Mesothelial cell of epicardium (in vitro differentiated cells): Measurements from ENCODE around the gene ADAMTS6. TPM values are rescaled to one million over a fixed set of nuclear protein-coding genes. Genes with fewer than 3 reads are reported as not detected.

Source experiments
- DNase-seq, 2 experiments: peaks; one replicate each; pipeline ENCODE4 v3.0.0; 2021; ENCODE audit warnings: low spot score in 2 of 2; ENCODE audit not compliant: unreplicated experiment in 2 of 2
- H3K27ac Mint-ChIP-seq: 2 replicates; pipeline ENCODE4 v1.8.0; 2021; ENCODE audit warnings: mixed read lengths
- H3K27me3 Mint-ChIP-seq: 2 replicates; pipeline ENCODE4 v1.8.0; 2021; ENCODE audit warnings: low read depth, mixed read lengths
- H3K36me3 Mint-ChIP-seq: 2 replicates; pipeline ENCODE4 v1.8.0; 2021; ENCODE audit warnings: mixed read lengths
- H3K4me1 Mint-ChIP-seq: 2 replicates; pipeline ENCODE4 v1.8.0; 2021; ENCODE audit warnings: mixed read lengths
- H3K4me3 Mint-ChIP-seq: 2 replicates; pipeline ENCODE4 v1.8.0; 2021; ENCODE audit warnings: mild to moderate bottlenecking, moderate library complexity, mixed read lengths
- H3K9me3 Mint-ChIP-seq: 2 replicates; pipeline ENCODE4 v1.8.0; 2021; ENCODE audit warnings: mixed read lengths
- total RNA-seq: library from RNA; stranded (reverse); gene quantifications from 3 replicates; pipeline ENCODE4 v1.2.1, GENCODE V29; 2021
- TF ChIP-seq, protein P1 (sequence below): fragments of 200-600 bp; sonication (generic); IDR thresholded peaks from one replicate; pipeline ENCODE4 v1.5.0; 2021; ENCODE audit warnings: antibody characterized with exemption; ENCODE audit not compliant: unreplicated experiment

The ADAMTS6 gene
- total RNA-seq, 1 donor from 2014 or later = 20.6 TPM

GRCh38 chr5:65127161-65127901, 354.4 kb downstream of the ADAMTS6 start:
- Mint-ChIP-seq H3K4me1 (peaks cover 13% of the 10 kb centered on the region), H3K4me3 (no peak overlapping the region), H3K27ac (no peak overlapping the region), H3K27me3 (no peaks in the 10 kb centered on the region), H3K9me3 (no peaks in the 10 kb centered on the region), H3K36me3 (no peaks in the 10 kb centered on the region)
- TF ChIP-seq, protein P1, sequence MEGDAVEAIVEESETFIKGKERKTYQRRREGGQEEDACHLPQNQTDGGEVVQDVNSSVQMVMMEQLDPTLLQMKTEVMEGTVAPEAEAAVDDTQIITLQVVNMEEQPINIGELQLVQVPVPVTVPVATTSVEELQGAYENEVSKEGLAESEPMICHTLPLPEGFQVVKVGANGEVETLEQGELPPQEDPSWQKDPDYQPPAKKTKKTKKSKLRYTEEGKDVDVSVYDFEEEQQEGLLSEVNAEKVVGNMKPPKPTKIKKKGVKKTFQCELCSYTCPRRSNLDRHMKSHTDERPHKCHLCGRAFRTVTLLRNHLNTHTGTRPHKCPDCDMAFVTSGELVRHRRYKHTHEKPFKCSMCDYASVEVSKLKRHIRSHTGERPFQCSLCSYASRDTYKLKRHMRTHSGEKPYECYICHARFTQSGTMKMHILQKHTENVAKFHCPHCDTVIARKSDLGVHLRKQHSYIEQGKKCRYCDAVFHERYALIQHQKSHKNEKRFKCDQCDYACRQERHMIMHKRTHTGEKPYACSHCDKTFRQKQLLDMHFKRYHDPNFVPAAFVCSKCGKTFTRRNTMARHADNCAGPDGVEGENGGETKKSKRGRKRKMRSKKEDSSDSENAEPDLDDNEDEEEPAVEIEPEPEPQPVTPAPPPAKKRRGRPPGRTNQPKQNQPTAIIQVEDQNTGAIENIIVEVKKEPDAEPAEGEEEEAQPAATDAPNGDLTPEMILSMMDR = no peak
- DNase-seq = no peak

DNA sequence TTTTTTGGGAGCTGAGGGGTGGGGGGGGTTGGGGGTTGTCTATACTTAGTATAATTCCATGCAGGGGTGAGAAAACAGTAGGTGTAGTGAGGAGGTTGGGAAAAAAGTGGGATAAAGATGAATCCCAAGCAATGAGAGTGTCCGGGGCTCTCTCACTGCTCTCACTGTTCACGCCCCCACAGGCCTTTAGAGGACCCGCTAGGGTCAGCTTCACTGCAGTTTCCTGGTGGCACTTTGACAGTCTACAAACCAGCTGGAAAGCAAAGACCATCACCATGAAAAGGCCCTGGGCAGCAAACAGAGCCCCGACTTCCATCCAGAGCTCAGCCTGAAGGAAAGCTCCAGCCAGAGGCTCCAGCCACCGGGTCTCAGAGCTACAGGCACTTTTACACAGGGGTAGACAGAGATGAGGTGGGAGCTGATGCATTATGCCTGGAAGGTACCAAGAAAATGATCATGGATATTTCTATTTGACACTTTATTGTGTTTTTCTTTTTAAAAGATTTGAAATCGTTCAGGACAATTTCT, 355.1 kb downstream of the ADAMTS6 start:
- no peak for DNase-seq
- no peaks in the 10 kb centered on the region for H3K36me3 Mint-ChIP-seq
- TF ChIP-seq, protein P1 = no peak
- H3K4me1 Mint-ChIP-seq = peaks cover 13% of the 10 kb centered on the region
- H3K9me3 Mint-ChIP-seq = no peaks in the 10 kb centered on the region
- H3K27me3 Mint-ChIP-seq = no peaks in the 10 kb centered on the region
- no peak overlapping the region for H3K27ac Mint-ChIP-seq
- H3K4me3 Mint-ChIP-seq = no peak overlapping the region

GRCh38 chr5:65125591-65126541, 355.9 kb downstream of the ADAMTS6 start:
- no peak for DNase-seq
- no peaks in the 10 kb centered on the region for H3K9me3 Mint-ChIP-seq
- H3K4me1 Mint-ChIP-seq = peaks cover 13% of the 10 kb centered on the region
- H3K4me3 Mint-ChIP-seq = no peak overlapping the region
- H3K36me3 Mint-ChIP-seq = no peaks in the 10 kb centered on the region
- H3K27ac Mint-ChIP-seq = no peak overlapping the region
- no peaks in the 10 kb centered on the region for H3K27me3 Mint-ChIP-seq
- TF ChIP-seq, protein P1 = no peak

DNA sequence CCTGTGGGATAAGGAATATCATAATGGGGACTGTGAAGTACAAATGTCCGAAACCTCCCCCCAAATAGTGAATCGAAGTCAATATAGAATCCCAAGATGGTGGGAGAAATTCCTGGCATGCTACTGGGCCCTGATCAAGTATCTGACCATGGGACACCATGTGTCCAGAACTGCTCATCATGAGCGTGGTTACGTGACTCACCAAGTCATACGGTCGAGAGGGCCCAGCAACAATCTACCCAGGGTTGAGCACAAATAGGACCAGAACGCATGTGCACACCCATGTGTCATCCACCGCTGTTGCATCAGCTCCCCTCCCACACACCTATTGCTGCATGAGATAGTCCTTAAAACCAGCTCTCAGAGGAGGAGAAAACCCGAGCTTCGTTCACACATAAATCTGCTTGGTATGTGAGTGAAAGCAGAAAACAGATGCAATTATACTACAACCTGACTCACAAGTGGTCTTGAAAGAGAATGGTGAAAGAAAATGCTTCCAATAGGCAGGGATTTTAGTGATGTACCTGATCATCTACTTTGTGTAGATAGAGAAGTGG, 359.8 kb downstream of the ADAMTS6 start:
- Mint-ChIP-seq H3K4me3 (no peak overlapping the region), H3K27me3 (no peaks in the 10 kb centered on the region), H3K9me3 (peaks cover 8% of the 10 kb centered on the region), H3K4me1 (peaks cover 13% of the 10 kb centered on the region), H3K27ac (no peak overlapping the region), H3K36me3 (no peaks in the 10 kb centered on the region)
- no peak for DNase-seq
- TF ChIP-seq, protein P1 = no peak

- H3K27ac Mint-ChIP-seq = peak overlapping the region; percentile 65
- TF ChIP-seq, protein P1 = no peak
- no peaks in the 10 kb centered on the region for H3K27me3 Mint-ChIP-seq
- no peak for DNase-seq
- no peaks in the 10 kb centered on the region for H3K36me3 Mint-ChIP-seq
- peaks cover 14% of the 10 kb centered on the region for H3K9me3 Mint-ChIP-seq
- peaks cover 8% of the 10 kb centered on the region for H3K4me1 Mint-ChIP-seq
- no peak overlapping the region for H3K4me3 Mint-ChIP-seq
Measured at GRCh38 chr5:65120371-65120967, 361.3 kb downstream of the ADAMTS6 start.
